NCI-H510A treated with DMSO at 0.1 percent for 48 hours (cell line): ENCODE measurements around the gene MEIOC.

ENCODE experiments used
- DNase-seq: peaks from one replicate; lab custom pipeline; 2025; lab: John Stamatoyannopoulos, UW

MEIOC gene

DNA sequence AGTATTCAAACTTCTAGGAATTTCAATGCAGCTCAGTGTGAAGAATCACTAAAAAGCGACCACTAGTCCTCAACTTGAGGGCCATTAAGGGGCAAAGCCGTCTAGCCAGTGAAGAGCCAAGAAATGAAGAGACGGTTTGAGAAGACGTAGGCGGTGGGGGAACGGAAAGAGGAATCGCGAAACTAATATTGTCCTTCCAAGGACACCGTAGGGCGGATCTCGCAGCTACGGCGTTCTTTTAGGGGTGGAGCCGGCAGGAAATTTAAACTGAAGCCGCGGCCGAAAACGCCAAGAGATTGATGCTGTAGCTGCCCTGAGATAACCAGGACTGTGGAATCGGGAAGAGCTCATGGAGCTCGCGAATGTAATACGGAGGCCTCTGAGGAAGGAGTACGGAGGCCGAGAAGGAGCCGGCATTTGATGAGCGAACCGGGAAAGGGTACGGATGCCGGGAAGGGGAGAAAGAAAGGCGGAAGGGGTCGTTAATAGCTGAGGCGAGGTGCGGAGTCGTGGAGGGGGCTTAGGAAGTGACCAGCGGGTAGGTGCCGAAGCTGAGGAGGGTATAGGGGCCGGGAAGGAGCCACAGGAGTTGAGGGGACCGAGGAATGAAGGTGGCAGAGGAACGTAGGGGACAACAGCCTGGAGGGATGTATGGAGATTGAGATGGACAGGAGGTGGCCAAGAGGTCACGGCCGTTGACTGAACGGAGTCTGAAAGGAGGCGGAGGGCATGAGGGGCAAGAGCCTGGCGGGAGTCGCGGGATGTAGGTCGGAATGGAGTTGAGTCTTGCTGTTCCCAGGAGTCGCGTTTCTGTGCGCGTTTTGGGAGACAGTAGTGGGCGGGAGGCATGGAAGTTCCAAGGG is 52.4 kb downstream of the MEIOC start, which contains the start of gene DBF4B:
Gene DBF4B (plus strand): TSS at position 265 of the 863 bp plus-strand sequence. CDS start 156 bp downstream, at position 421.
- peak; percentile 88 for DNase-seq

GRCh38 chr17:44719444-44719843 is 63.2 kb downstream of the MEIOC start:
- no peak for DNase-seq

GRCh38 chr17:44722254-44722653 is 66.0 kb downstream of the MEIOC start:
- no peak for DNase-seq
